Erythroblast (primary cell): Measurements from ENCODE around the gene CNTNAP5.

Source experiments
- GATA1 ChIP-seq: IDR thresholded peaks from 2 replicates; pipeline ENCODE4 v1.6.1; 2011; ENCODE audit warnings: low read depth, mild to moderate bottlenecking, control low read depth, low read length, moderate library complexity
- POLR2A ChIP-seq: IDR thresholded peaks from 2 replicates; pipeline ENCODE4 v1.6.1; 2011; ENCODE audit warnings: mild to moderate bottlenecking, low read length

- TF ChIP-seq POLR2A (no peak), GATA1 (no peak)
These were observed 464.6 kb downstream of the CNTNAP5 start for GRCh38 chr2:124489686-124490085.
